Measurements from ENCODE around the gene RNF123. TPM values are rescaled to one million over a fixed set of nuclear protein-coding genes. Genes with fewer than 3 reads are reported as not detected.

The RNF123 gene
- polyA plus RNA-seq, 3 donors, result 12.3 to 20.9 (median 13.6) TPM

- no peak overlapping the region for H3K27ac ChIP-seq (ENCODE audit: low read depth, low read length)
- 27 to 43% (median 34%) methylated on average over 1 of the region's 1 CpG for WGBS, 3 donors
These were observed 69.9 kb downstream of the RNF123 start for GRCh38 chr3:49759226-49759625.

GRCh38 chr3:49761661-49762060 is 72.3 kb downstream of the RNF123 start:
- no peak overlapping the region for H3K27ac ChIP-seq (ENCODE audit: low read depth, low read length)
- 72 to 87% (median 75%) methylated on average over 3 of the region's 3 CpGs for WGBS, 3 donors

GRCh38 chr3:49763981-49764380 is 74.6 kb downstream of the RNF123 start:
- 95 to 98% (median 95%) methylated on average over 4 of the region's 4 CpGs for WGBS, 3 donors
- no peak overlapping the region for H3K27ac ChIP-seq (ENCODE audit: low read depth, low read length)

- H3K27ac ChIP-seq (ENCODE audit: low read depth, low read length), result no peak overlapping the region
- WGBS, 3 donors, result 59 to 94% (median 91%) methylated on average over 3 of the region's 3 CpGs
These were observed 80.0 kb downstream of the RNF123 start for GRCh38 chr3:49769286-49769915.

DNA sequence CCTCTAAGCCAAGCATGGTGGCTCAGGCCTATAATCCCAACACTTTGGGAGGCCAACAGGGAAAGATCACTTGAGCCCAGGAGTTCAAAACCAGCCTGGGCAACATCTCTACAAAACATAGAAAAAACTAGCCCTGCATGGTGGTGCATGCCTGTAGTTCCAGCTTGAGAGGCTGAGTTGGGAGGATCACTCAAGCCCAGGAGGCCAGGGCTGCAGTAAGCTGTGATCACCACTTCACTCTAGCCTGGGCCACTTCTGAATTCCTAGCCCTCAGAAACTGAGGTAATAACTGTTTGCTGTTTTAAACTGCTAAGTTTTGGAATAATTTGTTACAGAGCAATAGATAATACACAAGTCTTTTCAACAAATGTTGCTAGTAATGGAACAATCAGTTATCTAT is 80.6 kb downstream of the RNF123 start:
- H3K27ac ChIP-seq (ENCODE audit: low read depth, low read length), result no peak overlapping the region

Other genes with a start within 250 kb of the RNF123 start
- 10 to 100 TPM; 12.5 to 43.2 (median 23.5) TPM for gene DAG1, start 219.3 kb upstream of the RNF123 start, polyA plus RNA-seq
- gene BSN, start 135.1 kb upstream of the RNF123 start, polyA plus RNA-seq, result under 1 TPM; 0.06 to 0.49 (median 0.11) TPM
- 10 to 100 TPM; 31.5 to 46.6 (median 44.6) TPM for gene APEH, start 15.2 kb upstream of the RNF123 start, polyA plus RNA-seq
- gene MST1, start 83 bp upstream of the RNF123 start, polyA plus RNA-seq, result 10 to 100 TPM; 14.3 to 22.2 (median 19.1) TPM
- gene AMIGO3, start 30.1 kb downstream of the RNF123 start, polyA plus RNA-seq, result under 1 TPM in 2 of 3 donors, not detected in 1; 0.87 to 0.88 TPM
- gene GMPPB, start 34.4 kb downstream of the RNF123 start, polyA plus RNA-seq, result 10 to 100 TPM; 18.1 to 34.0 (median 20.5) TPM
- 10 to 100 TPM; 11.7 to 16.3 (median 15.7) TPM for gene IP6K1, start 97.0 kb downstream of the RNF123 start, polyA plus RNA-seq
- not detected for gene CDHR4, start 110.3 kb downstream of the RNF123 start, polyA plus RNA-seq
- 1 to 10 TPM; 1.4 to 4.2 (median 1.6) TPM for gene INKA1, start 113.7 kb downstream of the RNF123 start, polyA plus RNA-seq
- 10 to 100 TPM; 25.7 to 47.6 (median 31.2) TPM for gene UBA7, start 124.4 kb downstream of the RNF123 start, polyA plus RNA-seq
- gene TRAIP, start 167.0 kb downstream of the RNF123 start, polyA plus RNA-seq, result 1 to 10 TPM in 1 of 3 donors, under 1 TPM in 2; 0.64 to 1.0 (median 0.84) TPM
- under 1 TPM in 1 of 3 donors, not detected in 2; 0.07 TPM for gene CAMKV, start 180.3 kb downstream of the RNF123 start, polyA plus RNA-seq
- gene MST1R, start 214.3 kb downstream of the RNF123 start, polyA plus RNA-seq, result 1 to 10 TPM; 2.5 to 7.7 (median 6.7) TPM
- gene MON1A, start 240.3 kb downstream of the RNF123 start, polyA plus RNA-seq, result 10 to 100 TPM in 1 of 3 donors, 1 to 10 TPM in 2; 5.1 to 10.2 (median 9.7) TPM

Data from adipose tissue (tissue), 3 donors.